Thyroid gland (tissue), 4 donors: Measurements from ENCODE around the gene PSEN2. TPM values are rescaled to one million over a fixed set of nuclear protein-coding genes. Genes with fewer than 3 reads are reported as not detected.

Experiments
- DNase-seq, 2 donors: peaks; one replicate each; pipeline ENCODE4 v3.0.0-alpha.2; 2019
- H3K27ac ChIP-seq, 3 donors: fragments of 200-600 bp; sonication (generic); 1 replicate in 2 of 3; 2 replicates in 1 of 3; pipeline ENCODE4 v1.5.1; 2016 to 2019; ENCODE audit warnings: mild to moderate bottlenecking in 1 of 3, moderate library complexity in 1 of 3
- H3K27me3 ChIP-seq: fragments of 200-600 bp; sonication (generic); one replicate; pipeline ENCODE4 v1.5.1; 2019
- H3K36me3 ChIP-seq, 2 donors: fragments of 200-600 bp; sonication (generic); one replicate each; pipeline ENCODE4 v1.5.1; 2016 to 2019
- H3K4me1 ChIP-seq, 2 donors: fragments of 200-600 bp; sonication (generic); one replicate each; pipeline ENCODE4 v1.5.1; 2017 to 2019
- H3K4me3 ChIP-seq, 3 donors: fragments of 200-600 bp; sonication (generic); replicated peaks in 1 of 3; 1 replicate in 2 of 3; 2 replicates in 1 of 3; pipeline ENCODE4 v1.5.1; 2016; ENCODE audit warnings: mild to moderate bottlenecking in 1 of 3
- H3K9me3 ChIP-seq: fragments of 200-600 bp; sonication (generic); one replicate; pipeline ENCODE4 v1.5.1; 2017
- POLR2A ChIP-seq, 2 donors: fragments of 450-650 bp; IDR thresholded peaks; one replicate each; pipeline ENCODE4 v1.6.1; 2017; ENCODE audit warnings: antibody characterized with exemption in 2 of 2, mild to moderate bottlenecking in 2 of 2, moderate library complexity in 1 of 2
- WGBS, 2 donors: methylation state at CpG; one replicate each; pipeline ENCODE4 v1.1.5; 2017; 5-methylcytosine and 5-hydroxymethylcytosine counted together
- intact Hi-C: fragments of 100-400 bp; cut with DNase I; formaldehyde crosslinking; loops from one replicate; pipeline ENCODE4 v1.15.1; 2023
- total RNA-seq, 4 donors: library from RNA; depleted of rRNA; stranded (reverse); fragments of >200 nt; gene quantifications; one replicate each; pipeline ENCODE4 v1.2.3, GENCODE V29; 2016
- TF ChIP-seq, protein P1 (sequence below), 6 experiments: fragments of 200-600 bp in 3 of 6; fragments of 450-650 bp in 3 of 6; sonication (generic) in 3 of 6; IDR thresholded peaks; one replicate each; pipeline ENCODE4 v1.5.1; 2016 to 2019; ENCODE audit warnings: antibody characterized with exemption in 6 of 6, mild to moderate bottlenecking in 2 of 6, inconsistent platforms in 1 of 6, moderate library complexity in 1 of 6

PSEN2 gene
- total RNA-seq, 4 donors from 2014 or later: 22.0 to 31.0 (median 24.6) TPM

- Histone ChIP-seq H3K27ac (no peak overlapping the region), H3K36me3 (no peaks in the 10 kb centered on the region), H3K4me1 (peaks cover 11 to 13% of the 10 kb centered on the region in 2 donors), H3K4me3 (no peak overlapping the region), H3K9me3 (no peaks in the 10 kb centered on the region), H3K27me3 (no peaks in the 10 kb centered on the region)
- DNase-seq: no peak
- intact Hi-C loops: no loop called here
- WGBS, 2 donors: 88 to 94% methylated on average over 7 to 9 of the region's 14 CpGs
- TF ChIP-seq, protein P1, sequence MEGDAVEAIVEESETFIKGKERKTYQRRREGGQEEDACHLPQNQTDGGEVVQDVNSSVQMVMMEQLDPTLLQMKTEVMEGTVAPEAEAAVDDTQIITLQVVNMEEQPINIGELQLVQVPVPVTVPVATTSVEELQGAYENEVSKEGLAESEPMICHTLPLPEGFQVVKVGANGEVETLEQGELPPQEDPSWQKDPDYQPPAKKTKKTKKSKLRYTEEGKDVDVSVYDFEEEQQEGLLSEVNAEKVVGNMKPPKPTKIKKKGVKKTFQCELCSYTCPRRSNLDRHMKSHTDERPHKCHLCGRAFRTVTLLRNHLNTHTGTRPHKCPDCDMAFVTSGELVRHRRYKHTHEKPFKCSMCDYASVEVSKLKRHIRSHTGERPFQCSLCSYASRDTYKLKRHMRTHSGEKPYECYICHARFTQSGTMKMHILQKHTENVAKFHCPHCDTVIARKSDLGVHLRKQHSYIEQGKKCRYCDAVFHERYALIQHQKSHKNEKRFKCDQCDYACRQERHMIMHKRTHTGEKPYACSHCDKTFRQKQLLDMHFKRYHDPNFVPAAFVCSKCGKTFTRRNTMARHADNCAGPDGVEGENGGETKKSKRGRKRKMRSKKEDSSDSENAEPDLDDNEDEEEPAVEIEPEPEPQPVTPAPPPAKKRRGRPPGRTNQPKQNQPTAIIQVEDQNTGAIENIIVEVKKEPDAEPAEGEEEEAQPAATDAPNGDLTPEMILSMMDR (IDR thresholded peaks at IDR 0.05): no peak
- no peak for TF ChIP-seq POLR2A (IDR thresholded peaks at IDR 0.05)
These were observed 1.4 kb downstream of the PSEN2 start for GRCh38 chr1:226871636-226872327.

DNA sequence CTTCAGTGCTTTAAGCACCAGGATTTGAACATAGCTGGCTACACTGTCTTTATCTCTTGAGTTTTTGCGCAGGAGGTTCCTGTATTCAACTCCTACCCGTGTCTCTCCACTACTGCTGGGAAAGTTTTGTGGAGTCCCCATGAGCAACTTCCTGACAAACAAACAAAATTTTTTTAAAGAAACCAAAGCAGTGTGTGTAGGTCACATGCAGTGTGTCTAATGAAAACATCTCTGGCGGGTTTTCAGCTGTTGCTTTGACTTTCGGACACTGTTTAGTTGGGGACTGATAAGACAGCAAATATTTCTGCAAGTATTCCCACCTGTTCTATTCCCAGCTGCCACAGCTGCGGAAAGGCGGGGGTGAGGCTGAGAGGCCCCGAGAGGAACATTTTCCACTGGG, 2.0 kb downstream of the PSEN2 start:
- Histone ChIP-seq H3K27me3 (no peaks in the 10 kb centered on the region), H3K4me3 (no peak overlapping the region), H3K36me3 (no peaks in the 10 kb centered on the region), H3K27ac (no peak overlapping the region), H3K4me1 (peaks cover 11 to 13% of the 10 kb centered on the region in 2 donors), H3K9me3 (no peaks in the 10 kb centered on the region)
- intact Hi-C loops: no loop called here
- 67 to 68% methylated on average over 7 of the region's 7 CpGs for WGBS, 2 donors
- no peak for DNase-seq
- TF ChIP-seq POLR2A (IDR thresholded peaks at IDR 0.05): no peak
- TF ChIP-seq, protein P1 (IDR thresholded peaks at IDR 0.05): no peak

DNA sequence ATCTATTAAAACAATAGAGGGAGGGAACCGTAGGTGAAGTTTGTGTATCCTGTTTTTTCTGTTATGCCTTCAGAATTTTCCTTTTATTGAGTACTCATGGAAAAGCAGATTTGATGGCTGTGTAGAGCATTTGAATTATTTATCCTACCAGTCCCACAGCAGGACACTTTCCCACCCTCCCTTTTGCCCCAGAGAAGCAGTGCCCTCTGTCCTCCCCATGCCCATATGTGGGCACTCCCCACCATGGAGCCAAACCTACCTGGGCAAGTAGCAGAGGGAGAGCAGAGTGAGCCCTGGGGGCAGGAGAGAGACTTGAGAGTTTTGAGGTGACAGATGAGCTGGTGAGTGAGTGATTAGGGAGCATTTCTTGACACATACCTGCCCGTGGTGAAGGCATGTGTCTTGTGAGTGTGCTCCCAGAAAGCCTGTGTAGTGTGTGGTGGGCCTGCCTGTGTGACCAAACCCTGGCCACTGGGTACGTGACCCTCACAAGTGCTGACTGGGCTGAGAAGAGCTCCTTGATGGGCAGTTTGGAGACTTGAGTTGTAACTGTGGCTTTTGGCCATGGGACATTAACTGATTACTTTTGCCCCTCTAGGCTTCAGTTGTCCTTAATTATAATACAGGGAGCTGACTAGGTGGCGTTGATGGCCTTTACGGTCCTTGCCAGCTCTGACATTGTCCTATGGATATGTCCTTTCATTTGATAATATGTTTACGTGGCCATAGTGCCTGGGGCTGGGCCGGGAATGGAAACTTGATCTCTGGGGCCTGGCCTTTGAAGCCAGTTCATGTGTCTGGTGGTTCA, 3.6 kb downstream of the PSEN2 start:
- DNase-seq: no peak
- Histone ChIP-seq H3K36me3 (no peaks in the 10 kb centered on the region), H3K27ac (no peak overlapping the region), H3K4me1 (peaks cover 10 to 11% of the 10 kb centered on the region in 2 donors), H3K27me3 (no peaks in the 10 kb centered on the region), H3K9me3 (no peaks in the 10 kb centered on the region), H3K4me3 (no peak overlapping the region)
- intact Hi-C loops: no loop called here
- TF ChIP-seq, protein P1 (IDR thresholded peaks at IDR 0.05): no peak
- TF ChIP-seq POLR2A (IDR thresholded peaks at IDR 0.05): no peak
- 84 to 92% methylated on average over 7 of the region's 7 CpGs for WGBS, 2 donors

DNA sequence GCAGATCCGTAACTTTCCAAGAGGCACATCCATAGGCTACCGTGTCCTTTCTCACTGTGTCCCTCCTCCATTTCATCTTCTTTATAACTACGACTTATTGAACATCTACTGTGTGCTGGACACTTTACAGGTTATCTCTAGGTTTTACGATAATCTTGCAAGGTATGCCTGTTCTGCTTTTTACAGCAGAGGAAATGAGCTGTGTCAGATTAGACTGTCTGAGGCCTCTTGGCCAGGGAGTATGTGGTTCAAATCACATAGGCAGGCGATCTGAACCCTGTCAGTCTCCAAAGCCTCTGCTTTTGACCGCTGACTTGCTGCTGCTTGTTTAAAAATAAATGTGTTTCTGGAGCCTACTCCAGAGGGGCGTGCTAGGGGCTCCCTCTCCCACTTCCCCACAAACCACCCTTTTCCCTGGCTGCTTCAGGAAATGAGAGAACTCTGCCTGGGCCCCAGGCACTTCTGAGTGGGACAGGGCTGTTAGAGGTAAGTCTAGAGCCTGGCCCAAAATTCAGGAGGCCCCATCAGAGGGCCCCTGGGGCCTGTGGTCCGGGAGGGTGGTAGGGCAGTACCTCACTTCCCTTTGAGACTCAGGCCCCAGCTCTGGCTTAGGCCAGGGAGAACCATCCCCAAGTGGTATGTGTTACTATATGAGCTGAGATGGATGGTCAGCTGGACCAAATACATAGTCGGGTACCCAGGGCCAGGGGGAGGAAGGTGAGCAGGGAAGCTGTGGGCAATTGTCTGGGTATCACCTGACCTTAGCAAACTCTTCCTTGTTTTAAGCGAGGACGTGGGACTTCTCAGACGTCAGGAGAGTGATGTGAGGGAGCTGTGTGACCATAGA, 4.4 kb downstream of the PSEN2 start:
- Histone ChIP-seq H3K36me3 (no peaks in the 10 kb centered on the region), H3K4me3 (no peak overlapping the region), H3K27ac (no peak overlapping the region), H3K27me3 (no peaks in the 10 kb centered on the region), H3K9me3 (no peaks in the 10 kb centered on the region), H3K4me1 (peaks cover 10 to 11% of the 10 kb centered on the region in 2 donors)
- 91 to 95% methylated on average over 11 to 12 of the region's 12 CpGs for WGBS, 2 donors
- DNase-seq: no peak
- intact Hi-C loops: loop anchor here (5.0 kb wide), 1 partner anchor 62 kb away; no protein-coding TSS in a partner anchor
- TF ChIP-seq POLR2A (IDR thresholded peaks at IDR 0.05): no peak
- TF ChIP-seq, protein P1 (IDR thresholded peaks at IDR 0.05): no peak
